ENCODE data around the gene MAFG.
"Not testable (repeated sequence)": the region's sequence is repeated elsewhere in the genome, so short reads cannot be mapped to it uniquely, and the experiment has no call there.

The MAFG gene

GRCh38 chr17:81958633-81959342, 31.3 kb upstream of the MAFG start:
- TF ChIP-seq PAX5 (IDR thresholded peaks at IDR 0.05; ENCODE audit: insufficient read depth, low read length, severe bottlenecking) (no peak), TAF1 (IDR thresholded peaks at IDR 0.05; ENCODE audit: low read depth, low read length) (no peak), POLR2AphosphoS5 (IDR thresholded peaks at IDR 0.05; ENCODE audit: low read depth, low read length) (no peak), POU2F2 (IDR thresholded peaks at IDR 0.05; ENCODE audit: low read depth, low read length) (no peak), POLR2A (IDR thresholded peaks at IDR 0.05; ENCODE audit: low read depth, low read length) (no peak), SPI1 (IDR thresholded peaks at IDR 0.05; ENCODE audit: low read depth, low read length) (no peak)
- FAIRE-seq, result no peak
- no peak for DNase-seq (ENCODE audit: insufficient read length, low spot score)

DNA sequence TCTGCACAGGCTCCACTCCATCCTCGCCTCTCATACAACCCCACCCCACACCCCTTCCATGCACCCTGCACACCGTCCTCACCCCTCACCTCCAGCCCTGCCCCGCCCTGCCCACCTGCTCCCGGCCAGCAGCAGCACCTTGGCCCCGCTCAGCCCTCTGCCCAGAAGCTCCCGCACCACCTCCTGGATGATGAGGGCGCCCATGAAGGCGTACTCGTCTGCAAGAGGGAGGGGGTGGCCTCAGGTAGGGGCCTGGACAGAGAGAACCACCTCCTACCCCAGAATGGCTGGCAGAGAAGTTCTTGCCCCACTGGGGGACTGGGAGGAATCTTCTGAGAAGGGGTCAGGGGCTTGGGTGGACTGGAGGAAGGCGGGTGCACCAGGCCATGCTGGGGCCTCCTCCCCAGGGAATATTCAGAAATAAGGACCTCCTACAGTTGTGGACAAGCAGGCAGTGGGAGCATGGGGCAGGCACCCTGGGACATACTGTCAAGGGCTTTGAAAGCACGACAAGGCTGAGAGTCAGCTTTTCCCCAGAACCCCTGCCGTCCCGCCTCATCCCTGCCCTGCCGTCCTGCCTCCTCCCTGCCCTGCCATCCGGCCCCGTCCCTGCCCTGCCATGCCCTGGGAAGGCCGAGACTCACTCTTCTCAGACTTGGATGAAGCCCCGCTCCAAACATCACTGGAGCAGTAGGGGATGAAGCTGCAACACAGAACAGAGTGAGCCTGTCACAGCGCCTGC, 30.3 kb upstream of the MAFG start:
- TF ChIP-seq SPI1 (IDR thresholded peaks at IDR 0.05; ENCODE audit: low read depth, low read length), result no peak
- DNase-seq (ENCODE audit: insufficient read length, low spot score), result no peak
- no peak for FAIRE-seq

- no peak for DNase-seq (ENCODE audit: insufficient read length, low spot score)
- no peak for TF ChIP-seq POU2F2 (IDR thresholded peaks at IDR 0.05; ENCODE audit: low read depth, low read length)
- TF ChIP-seq POLR2AphosphoS5 (IDR thresholded peaks at IDR 0.05; ENCODE audit: low read depth, low read length), result no peak
- no peak for TF ChIP-seq SPI1 (IDR thresholded peaks at IDR 0.05; ENCODE audit: low read depth, low read length)
- no peak for TF ChIP-seq POLR2A (IDR thresholded peaks at IDR 0.05; ENCODE audit: low read depth, low read length)
- TF ChIP-seq TAF1 (IDR thresholded peaks at IDR 0.05; ENCODE audit: low read depth, low read length), result no peak
- no peak for TF ChIP-seq PAX5 (IDR thresholded peaks at IDR 0.05; ENCODE audit: insufficient read depth, low read length, severe bottlenecking)
- FAIRE-seq, result no peak
Observed at GRCh38 chr17:81956607-81957589, 29.4 kb upstream of the MAFG start.

DNA sequence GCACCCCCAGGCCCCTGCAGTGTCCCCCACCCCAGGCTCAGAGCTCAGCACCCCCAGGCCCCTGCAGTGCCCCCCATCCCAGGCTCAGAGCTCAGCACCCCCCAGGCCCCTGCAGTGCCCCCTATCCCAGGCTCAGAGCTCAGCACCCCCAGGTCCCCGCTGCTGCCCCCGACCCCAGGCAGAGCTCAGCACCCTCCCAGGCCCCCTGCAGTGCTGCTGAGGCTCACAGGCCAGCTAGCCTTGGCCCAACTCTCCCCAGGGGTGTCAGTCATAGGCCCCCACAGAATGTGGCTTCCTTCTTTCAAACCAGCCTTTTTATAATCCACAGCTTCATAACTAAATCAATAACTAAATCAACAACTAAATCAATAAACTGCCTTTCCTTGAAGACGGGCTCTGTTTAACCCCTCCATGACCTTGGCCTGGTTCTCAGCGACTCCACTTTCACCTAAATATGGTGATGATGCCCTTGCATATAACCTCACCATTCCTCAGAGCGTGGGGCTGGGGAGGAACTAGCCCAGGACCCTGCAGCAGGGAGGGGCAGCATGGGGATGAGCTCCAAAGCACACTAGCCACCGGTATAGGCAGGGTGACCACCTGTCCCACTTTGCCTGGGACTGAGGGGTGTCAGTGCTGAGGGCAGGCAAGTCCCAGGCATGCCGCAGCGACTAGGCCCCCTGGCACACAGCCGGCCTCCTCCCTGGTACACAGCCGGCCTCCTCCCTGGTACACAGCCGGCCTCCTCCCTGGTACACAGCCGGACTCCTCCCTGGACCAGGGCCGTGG, 28.4 kb upstream of the MAFG start:
- no peak for FAIRE-seq

GRCh38 chr17:81955058-81955681, 27.6 kb upstream of the MAFG start:
- DNase-seq (ENCODE audit: insufficient read length, low spot score) (no peak), FAIRE-seq (no peak)
- no peak for TF ChIP-seq TAF1 (IDR thresholded peaks at IDR 0.05; ENCODE audit: low read depth, low read length)
- TF ChIP-seq SPI1 (IDR thresholded peaks at IDR 0.05; ENCODE audit: low read depth, low read length), result no peak
- no peak for TF ChIP-seq POLR2AphosphoS5 (IDR thresholded peaks at IDR 0.05; ENCODE audit: low read depth, low read length)
- TF ChIP-seq POLR2A (IDR thresholded peaks at IDR 0.05; ENCODE audit: low read depth, low read length), result no peak
- no peak for TF ChIP-seq POU2F2 (IDR thresholded peaks at IDR 0.05; ENCODE audit: low read depth, low read length)
- no peak for TF ChIP-seq PAX5 (IDR thresholded peaks at IDR 0.05; ENCODE audit: insufficient read depth, low read length, severe bottlenecking)

More for the DNA sequence above, 28.4 kb upstream of the MAFG start:
- TF ChIP-seq SPI1 (IDR thresholded peaks at IDR 0.05; ENCODE audit: low read depth, low read length) (no peak), PAX5 (IDR thresholded peaks at IDR 0.05; ENCODE audit: insufficient read depth, low read length, severe bottlenecking) (no peak), POLR2A (IDR thresholded peaks at IDR 0.05; ENCODE audit: low read depth, low read length) (no peak), POU2F2 (IDR thresholded peaks at IDR 0.05; ENCODE audit: low read depth, low read length) (no peak), TAF1 (IDR thresholded peaks at IDR 0.05; ENCODE audit: low read depth, low read length) (no peak), POLR2AphosphoS5 (IDR thresholded peaks at IDR 0.05; ENCODE audit: low read depth, low read length) (no peak)
- DNase-seq (ENCODE audit: insufficient read length, low spot score), result no peak

DNA sequence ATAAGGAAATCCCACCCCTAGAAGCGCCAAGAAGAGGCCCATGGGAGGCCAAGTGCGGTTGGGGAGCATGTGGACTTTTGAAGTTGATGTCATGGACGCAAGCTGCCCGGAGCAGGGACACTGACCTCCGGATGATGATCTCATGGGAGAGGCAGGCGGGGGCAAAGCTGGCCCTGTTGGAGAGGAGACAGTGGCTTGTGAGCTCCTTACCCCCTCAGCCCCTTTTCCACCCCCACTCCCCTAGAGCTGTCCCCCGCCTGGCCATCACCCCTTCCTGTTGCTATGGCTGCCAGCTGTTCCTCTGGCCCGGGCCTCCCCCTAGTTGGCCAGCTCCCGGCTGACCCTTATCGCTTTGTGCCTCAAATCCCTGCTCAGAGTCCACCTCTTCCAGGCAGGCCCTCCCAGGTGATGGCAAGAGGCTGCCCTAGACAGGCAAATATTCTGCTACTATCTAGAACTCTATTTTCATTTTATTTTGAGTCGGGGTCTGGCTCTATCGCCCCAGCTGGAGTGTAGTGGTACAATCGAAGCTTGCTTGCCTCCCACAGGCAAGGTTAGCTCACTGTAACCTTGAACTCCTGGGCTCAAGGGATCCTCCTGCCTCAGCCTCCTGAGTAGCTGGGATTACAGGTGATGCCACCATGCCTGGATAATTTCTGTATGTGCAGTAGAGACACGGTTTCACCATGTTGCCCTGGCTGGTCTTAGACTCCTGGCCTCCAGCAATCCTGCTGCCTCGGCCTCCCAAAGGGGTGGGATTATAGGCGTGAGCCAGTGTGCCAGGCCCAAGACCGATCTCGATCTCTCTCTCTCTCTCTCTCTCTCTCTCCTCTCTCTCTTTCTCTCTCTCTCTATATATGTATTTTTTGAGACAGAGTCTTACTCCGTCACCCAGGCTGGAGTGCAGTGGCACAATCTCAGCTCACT, 26.9 kb upstream of the MAFG start:
- FAIRE-seq (no peak), DNase-seq (ENCODE audit: insufficient read length, low spot score) (no peak)
- TF ChIP-seq TAF1 (IDR thresholded peaks at IDR 0.05; ENCODE audit: low read depth, low read length) (no peak), POLR2AphosphoS5 (IDR thresholded peaks at IDR 0.05; ENCODE audit: low read depth, low read length) (no peak), POU2F2 (IDR thresholded peaks at IDR 0.05; ENCODE audit: low read depth, low read length) (no peak), POLR2A (IDR thresholded peaks at IDR 0.05; ENCODE audit: low read depth, low read length) (no peak), SPI1 (IDR thresholded peaks at IDR 0.05; ENCODE audit: low read depth, low read length) (no peak), PAX5 (IDR thresholded peaks at IDR 0.05; ENCODE audit: insufficient read depth, low read length, severe bottlenecking) (no peak)

- DNase-seq (ENCODE audit: insufficient read length, low spot score); FAIRE-seq: not testable (repeated sequence)
Observed at GRCh38 chr17:81953443-81953842, 25.9 kb upstream of the MAFG start.

DNA sequence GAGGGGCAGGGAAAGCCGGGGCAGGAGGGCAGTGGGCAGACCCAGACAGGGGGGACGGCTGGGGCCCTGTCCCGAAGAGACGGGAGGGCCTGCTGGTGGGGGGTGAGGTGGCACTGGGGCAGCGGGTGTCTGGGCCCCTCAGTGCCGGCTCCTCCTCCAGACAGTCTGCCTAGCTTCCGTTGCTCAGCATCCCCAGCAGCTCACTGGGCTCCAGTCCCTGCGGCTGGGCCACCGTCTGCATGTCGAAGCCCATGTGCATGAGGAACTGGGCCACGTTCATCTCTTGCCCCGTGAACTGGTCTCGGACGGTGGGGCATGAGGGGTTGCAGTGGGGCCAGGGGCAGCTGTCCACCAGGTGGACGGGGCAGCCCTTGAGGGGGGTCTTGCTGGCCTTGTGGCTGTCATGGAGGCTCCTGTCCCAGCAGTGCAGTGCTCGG, 25.3 kb upstream of the MAFG start:
- DNase-seq (ENCODE audit: insufficient read length, low spot score) (no peak), FAIRE-seq (no peak)
- TF ChIP-seq POLR2A (IDR thresholded peaks at IDR 0.05; ENCODE audit: low read depth, low read length) (no peak), SPI1 (IDR thresholded peaks at IDR 0.05; ENCODE audit: low read depth, low read length) (no peak), POLR2AphosphoS5 (IDR thresholded peaks at IDR 0.05; ENCODE audit: low read depth, low read length) (no peak), PAX5 (IDR thresholded peaks at IDR 0.05; ENCODE audit: insufficient read depth, low read length, severe bottlenecking) (no peak), TAF1 (IDR thresholded peaks at IDR 0.05; ENCODE audit: low read depth, low read length) (no peak), POU2F2 (IDR thresholded peaks at IDR 0.05; ENCODE audit: low read depth, low read length) (no peak)

All from GM12891 (cell line).